Naive thymus-derived CD8-positive, alpha-beta T cell (primary cell): ENCODE measurements around the gene RAB23. TPM values are rescaled to one million over a fixed set of nuclear protein-coding genes. Genes with fewer than 3 reads are reported as not detected.

Source experiments
- ATAC-seq, 2 donors: fragments of 150-1000 bp; cut with Tn5 transposase in 1 of 2; sonication (Bioruptor Pico), chemical (Tn5 transposase) in 1 of 2; 1 replicate in 1 of 2; 2 replicates in 1 of 2; pipeline ENCODE4 v1.10.0; 2021; ENCODE audit warnings: mild to moderate bottlenecking in 2 of 2, moderate library complexity in 2 of 2
- POLR2A ChIA-PET: fragments of 350-600 bp; sonication (Branson Sonifier 250); formaldehyde crosslinking; loops from one replicate; lab custom pipeline; 2021; ENCODE audit warnings: antibody characterized with exemption; lab: Charles Lee
- DNase-seq, 10 donors: peaks; one replicate each; pipeline versions ENCODE4 v3.0.0 to v3.0.0-alpha.2; 2020 to 2022
- H3K27ac Mint-ChIP-seq, 10 donors: one replicate each; pipeline ENCODE4 v1.8.0; 2020 to 2022; ENCODE audit warnings: mild to moderate bottlenecking in 10 of 10, mixed read lengths in 10 of 10, moderate library complexity in 4 of 10, inconsistent platforms in 1 of 10
- H3K27me3 Mint-ChIP-seq, 5 donors: one replicate each; pipeline ENCODE4 v1.8.0; 2021 to 2022; ENCODE audit warnings: mixed read lengths in 5 of 5
- H3K36me3 Mint-ChIP-seq, 3 donors: one replicate each; pipeline ENCODE4 v1.8.0; 2020 to 2022; ENCODE audit warnings: mixed read lengths in 3 of 3, mild to moderate bottlenecking in 2 of 3, inconsistent platforms in 1 of 3
- H3K4me1 Mint-ChIP-seq, 4 donors: one replicate each; pipeline ENCODE4 v1.8.0; 2021 to 2022; ENCODE audit warnings: mixed read lengths in 4 of 4
- H3K4me3 Mint-ChIP-seq, 10 donors: one replicate each; pipeline ENCODE4 v1.8.0; 2020 to 2022; ENCODE audit warnings: mild to moderate bottlenecking in 10 of 10, mixed read lengths in 10 of 10, moderate library complexity in 6 of 10, inconsistent platforms in 1 of 10
- H3K9me3 Mint-ChIP-seq, 9 donors: one replicate each; pipeline ENCODE4 v1.8.0; 2020 to 2022; ENCODE audit warnings: mixed read lengths in 9 of 9, mild to moderate bottlenecking in 3 of 9, inconsistent platforms in 1 of 9, moderate library complexity in 1 of 9
- polyA plus RNA-seq, 3 donors: library from polyadenylated mRNA; unstranded; fragments of 300-500 nt; fragmentation: Illumina TruSeq; gene quantifications; one replicate each; pipeline ENCODE4 v1.2.3, GENCODE V29; 2021
- total RNA-seq, 8 experiments: library from RNA in 2 of 8; stranded (reverse) in 2 of 8; gene quantifications; one replicate each; pipeline ENCODE4 v1.2.3 and lab custom pipeline; 2021 to 2026

The RAB23 gene
- total and polyA plus RNA-seq, 5 experiments from 2014 or later = 0.53 to 1.3 (median 0.73) TPM

DNA sequence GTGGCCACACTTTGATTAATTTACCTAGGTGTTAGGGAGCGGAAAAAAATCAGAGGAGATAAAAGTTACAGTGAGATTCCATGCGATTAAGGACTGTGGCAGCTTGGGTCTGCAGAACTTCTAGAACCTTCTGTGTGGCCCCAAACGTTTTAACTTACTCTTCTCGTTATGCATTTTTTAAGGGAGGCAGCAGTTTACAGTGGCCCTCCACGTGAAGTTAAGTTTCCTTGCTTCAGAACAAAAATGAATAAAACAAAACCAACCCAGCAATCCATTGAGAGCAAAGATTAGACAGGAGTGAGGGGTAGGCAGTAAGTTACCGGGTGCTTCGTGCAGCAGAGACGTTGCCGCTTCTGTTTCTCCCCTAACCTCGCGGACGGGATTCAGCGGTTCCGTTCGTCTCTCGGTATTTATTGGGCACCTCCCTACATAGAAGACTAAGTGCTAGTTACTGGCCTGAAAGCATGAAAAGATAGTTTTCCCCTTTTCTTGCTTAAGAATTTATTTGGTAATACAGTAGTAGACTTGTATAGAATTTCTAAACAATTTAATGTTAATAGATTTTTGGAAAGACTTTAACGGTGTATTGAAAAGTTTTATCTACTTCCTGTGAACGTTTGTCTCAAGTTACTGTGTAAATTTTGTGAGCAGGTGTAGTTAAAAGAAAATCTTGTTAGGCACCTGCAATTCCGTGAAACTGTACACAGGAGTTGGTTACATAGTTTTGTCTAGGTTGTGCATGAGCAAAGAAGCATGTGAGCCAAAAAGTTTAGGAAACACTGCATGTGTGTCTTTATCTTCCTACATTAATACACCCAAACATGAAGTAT, 48.8 kb downstream of the RAB23 start:
- ATAC-seq = peak; percentile 10 to 21
- Mint-ChIP-seq H3K36me3 (peaks cover 0 to 1% (median under 1%) of the 10 kb centered on the region in 3 donors), H3K27me3 (no peaks in the 10 kb centered on the region), H3K9me3 (no peaks in the 10 kb centered on the region), H3K4me3 (peak overlapping the region; percentile 74 to 94 (median 90)), H3K27ac (peak overlapping the region; percentile 73 to 97 (median 95)), H3K4me1 (peaks cover 14 to 59% (median 36%) of the 10 kb centered on the region in 4 donors)
- DNase-seq = peak in 6 of 10 donors; percentile 12 to 47 (median 24)
- POLR2A ChIA-PET = interaction anchor here (0.8 to 1.7 kb wide), 3 partner anchors 48 to 788 kb away, joined by 3 to 7 read pairs (median 3); partner anchors contain the start of genes PRIM2 and RAB23

DNA sequence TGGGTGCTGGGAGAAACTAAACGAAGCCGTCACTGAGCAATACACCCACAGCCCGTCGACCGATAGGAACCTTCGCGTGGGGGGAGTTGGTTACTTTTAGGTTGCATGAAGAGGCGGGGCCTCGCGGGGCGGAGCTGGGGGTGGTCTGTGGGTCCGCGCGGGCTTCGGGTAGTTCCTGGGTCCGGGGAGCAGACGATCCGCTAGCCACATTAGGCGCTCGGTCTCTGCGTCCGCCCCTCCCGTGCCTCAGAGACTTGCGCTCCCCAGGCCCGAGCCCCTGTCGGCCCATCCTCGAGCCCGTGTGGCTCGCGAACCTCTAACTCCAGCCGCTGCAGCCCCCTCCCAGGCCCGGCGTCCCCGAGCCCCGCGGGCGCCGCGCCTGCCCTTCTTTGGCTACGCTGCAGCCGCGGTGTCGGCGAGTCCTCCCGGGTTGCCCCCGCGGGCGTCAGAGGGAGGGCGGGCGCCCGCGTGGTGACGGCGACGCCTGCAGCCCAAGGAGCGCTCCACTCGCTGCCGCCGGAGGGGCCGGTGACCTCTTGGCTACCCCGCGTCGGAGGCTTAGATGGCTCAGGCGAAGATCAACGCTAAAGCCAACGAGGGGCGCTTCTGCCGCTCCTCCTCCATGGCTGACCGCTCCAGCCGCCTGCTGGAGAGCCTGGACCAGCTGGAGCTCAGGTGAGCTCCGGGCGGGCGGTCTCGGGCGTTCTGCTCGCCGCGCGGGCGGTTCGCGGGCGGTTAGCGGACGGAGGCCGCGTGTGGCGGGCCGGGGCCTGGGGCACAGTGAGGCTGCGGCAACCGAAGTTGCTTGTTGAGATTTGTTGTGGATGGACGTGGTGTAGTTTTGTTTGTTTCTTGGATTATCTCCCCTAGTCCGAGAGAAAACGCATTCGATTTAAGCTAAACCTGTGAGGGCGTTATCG, 49.7 kb downstream of the RAB23 start, which contains the start of gene BAG2:
BAG2 (plus strand) TSS at position 191 of the 920 bp plus-strand sequence; CDS start at position 563, 372 bp downstream.
- peak; percentile 86 for ATAC-seq
- Mint-ChIP-seq H3K27me3 (no peaks in the 10 kb centered on the region), H3K4me1 (peaks cover 14 to 53% (median 34%) of the 10 kb centered on the region in 4 donors), H3K27ac (peak within 1 kb of the TSS; percentile 73 to 97 (median 96)), H3K36me3 (peaks cover 0 to 4% (median 3%) of the 10 kb centered on the region in 3 donors), H3K4me3 (peak within 1 kb of the TSS; percentile 74 to 94 (median 90)), H3K9me3 (no peaks in the 10 kb centered on the region)
- POLR2A ChIA-PET = interaction anchor here (0.6 to 1.7 kb wide), 5 partner anchors 22 to 789 kb away, joined by 3 to 7 read pairs (median 3); partner anchors contain the start of genes PRIM2 and RAB23
- DNase-seq = peak; percentile 74 to 93 (median 87)

DNA sequence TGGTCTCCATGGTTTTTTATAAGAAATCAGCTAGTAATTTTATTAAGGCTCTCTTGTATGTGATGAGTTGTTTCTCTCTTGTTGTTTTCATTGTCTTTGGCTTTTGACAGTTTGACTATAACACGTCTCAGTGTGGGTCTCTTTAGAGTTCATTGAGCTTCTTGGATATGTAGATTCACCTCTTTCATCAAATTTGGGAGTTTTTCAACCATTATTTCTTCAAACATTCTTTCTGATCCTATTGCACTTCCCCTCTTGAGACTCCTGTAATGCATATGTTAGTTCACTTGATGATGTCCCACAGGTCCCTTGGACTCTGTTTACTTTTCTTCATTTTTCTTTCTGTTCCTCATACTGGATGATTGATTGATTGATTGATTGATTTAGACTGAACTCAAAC, 57.0 kb downstream of the RAB23 start:
- DNase-seq (no peak), ATAC-seq (no peak)
- POLR2A ChIA-PET = no interaction called here
- peaks cover 2 to 13% (median 7%) of the 10 kb centered on the region in 9 donors for H3K9me3 Mint-ChIP-seq
- no peak overlapping the region for H3K4me3 Mint-ChIP-seq
- no peaks in the 10 kb centered on the region for H3K27me3 Mint-ChIP-seq
- H3K27ac Mint-ChIP-seq = no peak overlapping the region
- H3K36me3 Mint-ChIP-seq = peaks cover 20 to 57% (median 49%) of the 10 kb centered on the region in 3 donors
- H3K4me1 Mint-ChIP-seq = peaks cover 0 to 1% (median 0%) of the 10 kb centered on the region in 4 donors

DNA sequence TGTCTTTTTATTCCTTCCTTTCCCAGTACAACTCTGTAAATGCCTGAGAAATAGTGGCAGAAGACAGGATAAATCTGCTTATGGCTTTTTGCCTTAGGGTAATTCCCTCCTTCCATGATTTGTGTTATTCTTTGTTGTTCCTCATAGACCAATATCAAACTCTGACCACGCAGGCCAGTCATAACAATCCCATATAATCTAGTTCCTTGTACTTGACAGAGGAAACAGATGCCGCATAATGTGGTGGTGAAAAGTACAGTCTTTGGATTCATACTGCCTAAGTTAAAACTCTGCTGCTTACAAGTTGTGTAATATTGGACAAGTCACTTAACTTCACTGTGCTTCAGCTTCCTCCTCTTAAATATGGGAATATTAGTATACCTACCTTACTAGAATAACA, 58.2 kb downstream of the RAB23 start:
- Mint-ChIP-seq H3K4me3 (no peak overlapping the region), H3K4me1 (no peaks in the 10 kb centered on the region), H3K36me3 (peaks cover 20 to 58% (median 49%) of the 10 kb centered on the region in 3 donors), H3K27ac (no peak overlapping the region), H3K9me3 (peaks cover 2 to 13% (median 7%) of the 10 kb centered on the region in 9 donors), H3K27me3 (no peaks in the 10 kb centered on the region)
- POLR2A ChIA-PET = no interaction called here
- ATAC-seq (no peak), DNase-seq (no peak)

DNA sequence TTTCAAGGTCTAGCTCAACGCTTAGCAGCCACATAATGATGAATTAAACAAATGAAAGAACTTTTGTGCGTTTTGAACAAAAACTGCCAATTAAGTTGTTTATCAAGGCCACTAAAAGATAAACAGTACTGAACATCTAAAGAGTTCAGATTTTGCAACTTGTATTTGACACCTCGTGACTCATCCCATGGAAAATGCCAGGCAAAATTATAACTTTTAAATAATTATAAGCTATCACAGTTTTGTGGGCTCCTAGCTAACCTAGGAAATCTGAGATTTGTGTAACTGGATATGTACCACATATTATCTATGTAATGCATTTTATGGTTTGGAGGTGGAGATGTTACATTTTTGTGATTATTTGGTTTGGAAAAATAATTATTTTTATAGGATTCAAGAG, 59.6 kb downstream of the RAB23 start:
- POLR2A ChIA-PET = no interaction called here
- peaks cover 20 to 59% (median 53%) of the 10 kb centered on the region in 3 donors for H3K36me3 Mint-ChIP-seq

DNA sequence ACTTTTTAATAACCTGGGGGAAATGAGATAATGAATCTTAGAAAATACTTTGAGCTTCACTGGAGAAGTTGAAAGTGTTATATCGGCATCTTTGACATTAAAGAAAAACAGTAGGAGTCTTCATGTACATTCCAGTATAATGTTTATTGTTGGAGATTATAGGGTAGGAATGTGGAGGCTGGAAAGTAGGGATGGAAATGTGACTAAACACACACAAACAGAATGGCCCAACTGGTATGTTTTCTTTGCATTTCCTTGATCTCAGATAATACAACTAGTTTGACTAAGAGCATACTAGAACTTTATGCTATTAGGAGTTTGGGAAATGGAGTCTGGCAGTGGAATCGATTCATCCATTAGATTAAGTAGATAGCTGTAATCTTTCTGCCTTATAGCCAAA, 60.1 kb downstream of the RAB23 start:
- POLR2A ChIA-PET = no interaction called here
- Mint-ChIP-seq H3K36me3 (peaks cover 20 to 60% (median 54%) of the 10 kb centered on the region in 3 donors), H3K9me3 (peaks cover 2 to 13% (median 7%) of the 10 kb centered on the region in 9 donors), H3K27ac (no peak overlapping the region), H3K4me3 (no peak overlapping the region), H3K27me3 (no peaks in the 10 kb centered on the region), H3K4me1 (no peaks in the 10 kb centered on the region)
- ATAC-seq = no peak
- DNase-seq = no peak

More for the DNA sequence above, 59.6 kb downstream of the RAB23 start:
- Mint-ChIP-seq H3K9me3 (peaks cover 2 to 13% (median 7%) of the 10 kb centered on the region in 9 donors), H3K4me1 (no peaks in the 10 kb centered on the region), H3K27ac (no peak overlapping the region), H3K27me3 (no peaks in the 10 kb centered on the region), H3K4me3 (no peak overlapping the region)
- no peak for DNase-seq
- ATAC-seq = no peak

DNA sequence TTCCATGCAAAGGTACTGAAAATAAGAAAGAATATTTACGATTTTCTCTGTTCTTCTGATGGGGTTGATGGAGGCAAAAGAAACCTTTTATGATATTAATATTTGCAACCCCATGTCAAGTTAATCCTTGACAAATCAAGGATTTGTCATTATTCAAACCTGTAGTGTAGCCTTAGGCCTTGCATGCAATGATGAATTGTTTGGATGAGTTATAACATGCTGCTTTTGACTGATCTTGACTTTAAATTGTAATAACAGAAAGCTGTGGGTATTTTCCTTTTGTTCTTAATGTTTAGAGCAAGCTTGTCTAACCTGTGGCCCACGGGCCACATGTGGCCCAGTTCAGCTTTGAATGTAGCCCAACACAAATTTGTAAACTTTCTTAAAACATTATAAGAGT, 63.0 kb downstream of the RAB23 start:
- no peak overlapping the region for H3K27ac Mint-ChIP-seq
- POLR2A ChIA-PET = no interaction called here
- ATAC-seq = no peak
- H3K9me3 Mint-ChIP-seq = peaks cover 0 to 3% (median 0%) of the 10 kb centered on the region in 9 donors
- no peaks in the 10 kb centered on the region for H3K4me1 Mint-ChIP-seq
- H3K36me3 Mint-ChIP-seq = peaks cover 7 to 61% (median 40%) of the 10 kb centered on the region in 3 donors
- no peak overlapping the region for H3K4me3 Mint-ChIP-seq
- no peak for DNase-seq
- H3K27me3 Mint-ChIP-seq = no peaks in the 10 kb centered on the region

DNA sequence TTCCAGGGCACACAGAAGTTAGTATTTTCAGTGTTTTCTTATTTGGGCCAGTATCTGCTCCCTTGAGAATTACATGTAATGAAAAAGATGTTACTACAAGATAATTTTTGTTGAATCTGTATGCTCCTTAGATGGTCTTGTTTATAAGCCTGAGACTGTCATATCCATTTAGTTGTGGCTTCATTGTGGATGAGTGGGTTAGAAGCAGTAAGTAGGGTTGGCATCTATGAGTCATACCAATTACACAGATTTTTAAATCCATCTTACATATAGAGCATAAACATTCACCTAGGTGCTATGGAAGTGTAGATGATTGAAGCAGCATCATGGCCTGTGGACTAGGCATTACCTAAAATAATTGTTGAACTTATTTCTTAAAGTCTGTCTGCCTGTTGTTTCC, 63.4 kb downstream of the RAB23 start:
- H3K27me3 Mint-ChIP-seq = no peaks in the 10 kb centered on the region
- peaks cover 4 to 62% (median 39%) of the 10 kb centered on the region in 3 donors for H3K36me3 Mint-ChIP-seq
- ATAC-seq (no peak), DNase-seq (no peak)
- H3K27ac Mint-ChIP-seq = no peak overlapping the region
- no peaks in the 10 kb centered on the region for H3K9me3 Mint-ChIP-seq
- no peaks in the 10 kb centered on the region for H3K4me1 Mint-ChIP-seq
- H3K4me3 Mint-ChIP-seq = no peak overlapping the region
- POLR2A ChIA-PET = no interaction called here

DNA sequence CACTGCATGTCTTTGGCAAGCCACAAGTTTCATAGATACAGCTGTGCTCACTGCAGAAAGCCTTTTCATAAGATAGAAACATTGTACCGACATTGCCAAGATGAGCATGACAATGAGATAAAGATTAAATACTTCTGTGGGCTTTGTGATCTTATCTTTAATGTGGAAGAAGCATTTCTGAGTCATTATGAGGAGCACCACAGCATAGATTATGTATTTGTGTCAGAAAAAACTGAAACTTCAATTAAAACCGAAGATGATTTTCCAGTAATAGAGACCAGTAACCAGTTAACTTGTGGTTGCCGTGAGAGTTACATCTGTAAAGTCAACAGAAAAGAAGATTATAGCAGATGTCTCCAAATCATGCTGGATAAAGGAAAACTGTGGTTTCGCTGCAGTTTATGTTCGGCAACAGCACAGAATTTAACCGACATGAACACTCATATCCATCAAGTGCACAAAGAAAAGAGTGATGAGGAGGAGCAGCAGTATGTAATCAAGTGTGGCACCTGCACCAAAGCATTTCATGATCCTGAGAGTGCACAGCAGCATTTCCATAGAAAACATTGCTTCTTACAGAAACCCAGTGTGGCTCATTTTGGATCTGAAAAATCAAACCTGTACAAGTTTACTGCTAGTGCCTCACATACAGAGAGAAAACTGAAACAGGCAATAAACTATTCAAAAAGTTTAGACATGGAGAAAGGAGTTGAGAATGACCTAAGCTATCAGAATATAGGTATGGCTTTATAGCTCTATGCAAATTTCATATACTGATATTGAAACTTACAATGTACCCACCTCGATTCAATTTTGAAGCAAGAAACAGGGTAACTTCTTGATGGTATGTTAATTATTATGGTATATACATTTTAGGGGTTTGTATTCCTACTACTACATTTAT, 73.9 kb downstream of the RAB23 start:
- POLR2A ChIA-PET = no interaction called here
- DNase-seq (no peak), ATAC-seq (peak in 1 of 2 donors; percentile 20)
- Mint-ChIP-seq H3K4me1 (peaks cover 4 to 14% (median 9%) of the 10 kb centered on the region in 4 donors), H3K9me3 (no peaks in the 10 kb centered on the region), H3K4me3 (no peak overlapping the region), H3K36me3 (peaks cover 0 to 82% (median 36%) of the 10 kb centered on the region in 3 donors), H3K27ac (peak overlapping the region in 4 of 10 donors; percentile 19 to 62 (median 55)), H3K27me3 (no peaks in the 10 kb centered on the region)

DNA sequence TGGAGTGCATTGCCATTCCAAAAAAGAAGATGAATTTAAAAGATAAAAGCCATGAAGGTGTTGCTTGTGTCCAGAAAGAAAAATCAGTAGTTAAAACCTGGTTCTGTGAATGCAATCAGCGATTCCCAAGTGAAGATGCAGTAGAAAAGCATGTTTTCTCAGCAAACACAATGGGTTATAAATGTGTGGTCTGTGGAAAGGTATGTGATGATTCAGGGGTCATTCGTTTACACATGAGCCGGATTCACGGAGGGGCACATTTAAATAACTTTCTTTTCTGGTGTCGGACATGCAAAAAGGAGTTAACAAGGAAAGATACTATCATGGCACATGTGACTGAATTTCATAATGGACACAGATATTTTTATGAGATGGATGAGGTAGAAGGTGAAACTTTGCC, 74.7 kb downstream of the RAB23 start:
- ATAC-seq (no peak), DNase-seq (no peak)
- Mint-ChIP-seq H3K36me3 (peaks cover 4 to 83% (median 40%) of the 10 kb centered on the region in 3 donors), H3K9me3 (no peaks in the 10 kb centered on the region), H3K27me3 (no peaks in the 10 kb centered on the region), H3K4me1 (peaks cover 4 to 14% (median 9%) of the 10 kb centered on the region in 4 donors), H3K27ac (peak overlapping the region in 1 of 10 donors; percentile 59), H3K4me3 (no peak overlapping the region)
- POLR2A ChIA-PET = no interaction called here

DNA sequence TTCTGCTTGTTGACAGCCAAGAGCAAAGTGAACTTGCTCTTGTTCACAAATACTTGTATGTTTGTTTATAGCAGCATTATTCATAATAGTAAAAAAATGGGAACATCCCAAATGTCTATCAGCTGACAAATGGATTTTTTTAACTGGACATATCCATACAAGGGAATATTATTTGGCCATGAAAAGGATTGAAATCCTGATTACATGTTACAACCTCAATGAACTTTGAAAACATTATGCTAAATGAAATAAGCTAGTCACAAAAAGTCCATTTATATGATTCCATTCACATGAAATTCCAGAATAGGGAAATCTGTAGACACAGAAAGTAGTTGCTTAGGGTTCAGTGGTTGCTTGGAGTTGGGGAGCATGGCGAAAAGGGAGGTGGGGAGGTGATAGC, 78.4 kb downstream of the RAB23 start:
- POLR2A ChIA-PET = no interaction called here
- Mint-ChIP-seq H3K4me3 (no peak overlapping the region), H3K27me3 (no peaks in the 10 kb centered on the region), H3K27ac (peak overlapping the region in 1 of 10 donors; percentile 0), H3K4me1 (peaks cover 4 to 14% (median 9%) of the 10 kb centered on the region in 4 donors), H3K36me3 (peaks cover 11 to 85% (median 46%) of the 10 kb centered on the region in 3 donors), H3K9me3 (peaks cover 0 to 2% (median 0%) of the 10 kb centered on the region in 9 donors)
- DNase-seq (no peak), ATAC-seq (no peak)
